HepG2 (cell line): Measurements from ENCODE around the gene NDOR1. TPM values are rescaled to one million over a fixed set of nuclear protein-coding genes. Genes with fewer than 3 reads are reported as not detected.

Experiments used
- ERF ChIP-seq: IDR thresholded peaks from 2 replicates; pipeline ENCODE4 v1.6.1; 2018; ENCODE audit warnings: missing biosample characterization, missing genetic modification reagents
- HNF4G ChIP-seq, 2 experiments: sonication (generic) in 1 of 2; formaldehyde crosslinking in 1 of 2; IDR thresholded peaks; 2 replicates each; pipeline versions ENCODE4 v1.4.0 to v1.6.1; 2011 to 2020; ENCODE audit warnings: borderline replicate concordance in 2 of 2, low read depth in 2 of 2, mild to moderate bottlenecking in 2 of 2, low read length in 1 of 2, missing genetic modification reagents in 1 of 2, moderate library complexity in 1 of 2
- HNRNPK ChIP-seq: fragments of 200-400 bp; formaldehyde crosslinking; IDR thresholded peaks from 2 replicates; pipeline ENCODE4 v1.6.1; 2018; ENCODE audit warnings: low read length, low read depth, moderate library complexity, mild to moderate bottlenecking; ENCODE audit not compliant: poor library complexity, severe bottlenecking
- MTA3 ChIP-seq: sonication (generic); formaldehyde crosslinking; IDR thresholded peaks from 2 replicates; pipeline ENCODE4 v1.4.0; 2020; ENCODE audit warnings: missing genetic modification reagents
- ONECUT2 ChIP-seq: sonication (generic); formaldehyde crosslinking; IDR thresholded peaks from 2 replicates; pipeline ENCODE4 v1.4.0; 2020; ENCODE audit warnings: missing genetic modification reagents
- PAX8 ChIP-seq: sonication (generic); formaldehyde crosslinking; IDR thresholded peaks from 2 replicates; pipeline ENCODE4 v1.8.0; 2022; ENCODE audit warnings: mild to moderate bottlenecking, missing genetic modification reagents, borderline replicate concordance
- RCOR2 ChIP-seq: IDR thresholded peaks from 2 replicates; pipeline ENCODE4 v1.6.1; 2016; ENCODE audit warnings: missing biosample characterization, missing genetic modification reagents
- ZBTB7A ChIP-seq: sonication (generic); formaldehyde crosslinking; IDR thresholded peaks from 2 replicates; pipeline ENCODE4 v1.8.0; 2022; ENCODE audit warnings: mild to moderate bottlenecking, missing genetic modification reagents
- ZNF121 ChIP-seq: sonication (generic); formaldehyde crosslinking; IDR thresholded peaks from 2 replicates; pipeline ENCODE4 v1.5.0; 2020; ENCODE audit warnings: mild to moderate bottlenecking, missing genetic modification reagents
- ZNF138 ChIP-seq: sonication (generic); formaldehyde crosslinking; IDR thresholded peaks from 2 replicates; pipeline ENCODE4 v1.5.0; 2020; ENCODE audit warnings: mild to moderate bottlenecking, low read depth, missing genetic modification reagents
- ZNF263 ChIP-seq: sonication (generic); formaldehyde crosslinking; IDR thresholded peaks from 2 replicates; pipeline ENCODE4 v1.4.0; 2020; ENCODE audit warnings: missing genetic modification reagents
- ZNF451 ChIP-seq: sonication (generic); formaldehyde crosslinking; IDR thresholded peaks from 2 replicates; pipeline ENCODE4 v1.5.0; 2020; ENCODE audit warnings: mild to moderate bottlenecking, missing genetic modification reagents
- ZNF552 ChIP-seq: sonication (generic); formaldehyde crosslinking; IDR thresholded peaks from 2 replicates; pipeline ENCODE4 v1.9.0; 2022; ENCODE audit warnings: missing genetic modification reagents, mild to moderate bottlenecking, borderline replicate concordance
- ZSCAN20 ChIP-seq: sonication (generic); formaldehyde crosslinking; IDR thresholded peaks from 2 replicates; pipeline ENCODE4 v1.4.0; 2020; ENCODE audit warnings: missing genetic modification reagents, mild to moderate bottlenecking, borderline replicate concordance
- polyA plus RNA-seq, 8 experiments: library from polyadenylated mRNA; depleted of rRNA in 3 of 8; stranded (reverse) in 7 of 8; unstranded in 1 of 8; fragments of >200 nt; fragmentation: Illumina TruSeq in 4 of 8; extraction: Trizol in 4 of 8; gene quantifications; 2 replicates each; pipeline versions ENCODE4 v1.2.1 to v1.2.3, GENCODE V29; 2011 to 2016; ENCODE audit warnings: low read depth in 4 of 8, missing spikeins in 1 of 8, mixed read lengths in 1 of 8; ENCODE audit not compliant: insufficient read depth in 1 of 8
- total RNA-seq, 5 experiments: library from RNA; depleted of rRNA; stranded (reverse); fragments of >200 nt; fragmentation: Illumina TruSeq; extraction: Trizol; gene quantifications; 2 replicates each; pipeline ENCODE4 v1.2.3, GENCODE V29; 2016; ENCODE audit warnings: low read depth in 1 of 5
- TF ChIP-seq, protein P1 (sequence below): sonication (generic); formaldehyde crosslinking; IDR thresholded peaks from 2 replicates; pipeline ENCODE4 v1.5.0; 2020; ENCODE audit warnings: missing genetic modification reagents
- TF ChIP-seq, protein P2 (sequence below): sonication (generic); formaldehyde crosslinking; IDR thresholded peaks from 2 replicates; pipeline ENCODE4 v1.5.1; 2020; ENCODE audit warnings: mild to moderate bottlenecking, moderate library complexity, missing genetic modification reagents
- TF ChIP-seq, protein P3 (sequence below): IDR thresholded peaks from 2 replicates; pipeline ENCODE4 v1.6.1; 2016; ENCODE audit warnings: missing compliant biosample characterization, missing genetic modification reagents, borderline replicate concordance
- TF ChIP-seq, protein P4 (sequence below): sonication (generic); formaldehyde crosslinking; IDR thresholded peaks from 2 replicates; pipeline ENCODE4 v1.5.0; 2020; ENCODE audit warnings: missing genetic modification reagents, mild to moderate bottlenecking, borderline replicate concordance
- TF ChIP-seq, protein P5 (sequence below): sonication (generic); formaldehyde crosslinking; IDR thresholded peaks from 2 replicates; pipeline ENCODE4 v1.5.1; 2020; ENCODE audit warnings: mild to moderate bottlenecking, missing genetic modification reagents, borderline replicate concordance

NDOR1 gene
- total and polyA plus RNA-seq, 2 of the 13 experiments (the other 11 are each of a cell fraction or from before 2014, with no cell fraction given), result 3.6 to 8.7 TPM

DNA sequence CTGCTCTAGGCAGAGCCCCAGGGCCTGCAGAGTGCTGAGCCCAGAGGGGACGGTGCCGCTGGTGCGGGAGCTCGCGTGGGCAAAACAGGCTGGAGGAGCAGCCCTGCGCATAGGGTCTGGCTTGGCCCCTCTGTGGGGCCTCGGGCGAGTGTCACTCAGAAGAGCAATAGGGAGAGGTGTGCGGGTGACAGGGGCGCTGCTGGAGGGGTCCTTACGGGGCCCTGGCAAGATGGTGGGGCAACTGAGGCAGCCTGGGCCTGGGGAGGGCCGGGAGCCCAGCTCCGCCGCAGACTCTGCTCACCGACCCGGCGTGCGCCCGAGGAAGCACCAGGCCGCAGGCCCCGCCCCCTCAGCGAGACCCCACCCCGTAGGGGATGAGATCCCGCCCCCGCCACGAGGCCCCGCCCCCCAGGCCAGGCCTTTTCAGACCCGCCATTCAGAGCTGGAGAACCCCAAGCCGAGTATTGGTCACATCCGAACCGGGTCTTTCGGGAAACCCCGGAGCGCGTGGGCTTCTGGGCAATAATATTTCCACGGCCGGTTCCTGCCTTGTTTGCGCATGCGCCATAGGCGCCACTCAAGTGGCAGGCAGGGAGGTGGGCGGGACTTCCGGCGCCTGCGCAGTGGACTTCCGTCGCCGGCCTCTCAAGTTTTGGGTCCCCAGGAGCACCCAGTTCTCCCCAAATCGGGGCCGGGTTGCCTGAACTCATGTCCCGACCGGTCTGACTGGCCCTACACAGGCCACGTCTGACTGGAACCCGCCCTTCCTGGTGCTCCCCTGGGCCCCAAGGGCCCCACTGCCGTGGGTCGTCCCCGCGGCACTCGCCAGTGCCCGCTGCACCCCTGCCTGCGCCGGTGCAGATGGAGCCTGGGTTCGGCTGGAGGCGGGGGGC, 17.8 kb downstream of the NDOR1 start (continued):
- TF ChIP-seq, protein P1, sequence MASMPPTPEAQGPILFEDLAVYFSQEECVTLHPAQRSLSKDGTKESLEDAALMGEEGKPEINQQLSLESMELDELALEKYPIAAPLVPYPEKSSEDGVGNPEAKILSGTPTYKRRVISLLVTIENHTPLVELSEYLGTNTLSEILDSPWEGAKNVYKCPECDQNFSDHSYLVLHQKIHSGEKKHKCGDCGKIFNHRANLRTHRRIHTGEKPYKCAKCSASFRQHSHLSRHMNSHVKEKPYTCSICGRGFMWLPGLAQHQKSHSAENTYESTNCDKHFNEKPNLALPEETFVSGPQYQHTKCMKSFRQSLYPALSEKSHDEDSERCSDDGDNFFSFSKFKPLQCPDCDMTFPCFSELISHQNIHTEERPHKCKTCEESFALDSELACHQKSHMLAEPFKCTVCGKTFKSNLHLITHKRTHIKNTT, result no peak
- TF ChIP-seq, protein P2, sequence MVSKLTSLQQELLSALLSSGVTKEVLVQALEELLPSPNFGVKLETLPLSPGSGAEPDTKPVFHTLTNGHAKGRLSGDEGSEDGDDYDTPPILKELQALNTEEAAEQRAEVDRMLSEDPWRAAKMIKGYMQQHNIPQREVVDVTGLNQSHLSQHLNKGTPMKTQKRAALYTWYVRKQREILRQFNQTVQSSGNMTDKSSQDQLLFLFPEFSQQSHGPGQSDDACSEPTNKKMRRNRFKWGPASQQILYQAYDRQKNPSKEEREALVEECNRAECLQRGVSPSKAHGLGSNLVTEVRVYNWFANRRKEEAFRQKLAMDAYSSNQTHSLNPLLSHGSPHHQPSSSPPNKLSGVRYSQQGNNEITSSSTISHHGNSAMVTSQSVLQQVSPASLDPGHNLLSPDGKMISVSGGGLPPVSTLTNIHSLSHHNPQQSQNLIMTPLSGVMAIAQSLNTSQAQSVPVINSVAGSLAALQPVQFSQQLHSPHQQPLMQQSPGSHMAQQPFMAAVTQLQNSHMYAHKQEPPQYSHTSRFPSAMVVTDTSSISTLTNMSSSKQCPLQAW (CRISPR knock-in tag), result peak; percentile 7
- TF ChIP-seq, protein P3, sequence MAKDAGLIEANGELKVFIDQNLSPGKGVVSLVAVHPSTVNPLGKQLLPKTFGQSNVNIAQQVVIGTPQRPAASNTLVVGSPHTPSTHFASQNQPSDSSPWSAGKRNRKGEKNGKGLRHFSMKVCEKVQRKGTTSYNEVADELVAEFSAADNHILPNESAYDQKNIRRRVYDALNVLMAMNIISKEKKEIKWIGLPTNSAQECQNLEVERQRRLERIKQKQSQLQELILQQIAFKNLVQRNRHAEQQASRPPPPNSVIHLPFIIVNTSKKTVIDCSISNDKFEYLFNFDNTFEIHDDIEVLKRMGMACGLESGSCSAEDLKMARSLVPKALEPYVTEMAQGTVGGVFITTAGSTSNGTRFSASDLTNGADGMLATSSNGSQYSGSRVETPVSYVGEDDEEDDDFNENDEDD (CRISPR knock-in tag), result no peak
- TF ChIP-seq ZNF121, result no peak
- TF ChIP-seq ZNF552, result no peak
- TF ChIP-seq ZSCAN20 (CRISPR knock-in tag), result no peak
- TF ChIP-seq RCOR2 (CRISPR knock-in tag), result no peak
- TF ChIP-seq, protein P4, sequence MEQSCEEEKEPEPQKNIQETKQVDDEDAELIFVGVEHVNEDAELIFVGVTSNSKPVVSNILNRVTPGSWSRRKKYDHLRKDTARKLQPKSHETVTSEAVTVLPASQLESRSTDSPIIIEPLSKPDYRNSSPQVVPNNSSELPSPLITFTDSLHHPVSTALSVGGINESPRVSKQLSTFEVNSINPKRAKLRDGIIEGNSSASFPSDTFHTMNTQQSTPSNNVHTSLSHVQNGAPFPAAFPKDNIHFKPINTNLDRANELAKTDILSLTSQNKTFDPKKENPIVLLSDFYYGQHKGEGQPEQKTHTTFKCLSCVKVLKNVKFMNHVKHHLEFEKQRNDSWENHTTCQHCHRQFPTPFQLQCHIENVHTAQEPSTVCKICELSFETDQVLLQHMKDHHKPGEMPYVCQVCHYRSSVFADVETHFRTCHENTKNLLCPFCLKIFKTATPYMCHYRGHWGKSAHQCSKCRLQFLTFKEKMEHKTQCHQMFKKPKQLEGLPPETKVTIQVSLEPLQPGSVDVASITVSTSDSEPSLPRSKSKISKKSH, result no peak
- TF ChIP-seq ZNF263, result peak; percentile 11; the same call in 1 of the 2 replicates
- no peak for TF ChIP-seq ZNF138 (CRISPR knock-in tag)
- TF ChIP-seq ZNF451 (CRISPR knock-in tag), result no peak
- TF ChIP-seq, protein P5, sequence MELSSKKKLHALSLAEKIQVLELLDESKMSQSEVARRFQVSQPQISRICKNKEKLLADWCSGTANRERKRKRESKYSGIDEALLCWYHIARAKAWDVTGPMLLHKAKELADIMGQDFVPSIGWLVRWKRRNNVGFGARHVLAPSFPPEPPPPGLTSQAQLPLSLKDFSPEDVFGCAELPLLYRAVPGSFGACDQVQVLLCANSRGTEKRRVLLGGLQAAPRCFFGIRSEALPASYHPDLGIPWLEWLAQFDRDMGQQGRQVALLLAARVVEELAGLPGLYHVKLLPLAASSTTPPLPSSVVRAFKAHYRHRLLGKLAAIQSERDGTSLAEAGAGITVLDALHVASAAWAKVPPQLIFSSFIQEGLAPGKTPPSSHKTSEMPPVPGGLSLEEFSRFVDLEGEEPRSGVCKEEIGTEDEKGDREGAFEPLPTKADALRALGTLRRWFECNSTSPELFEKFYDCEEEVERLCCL (CRISPR knock-in tag), result no peak
- TF ChIP-seq ONECUT2 (CRISPR knock-in tag), result no peak
- no peak for TF ChIP-seq MTA3 (CRISPR knock-in tag)
- TF ChIP-seq ERF (CRISPR knock-in tag), result no peak
- TF ChIP-seq HNRNPK, result no peak
- TF ChIP-seq HNF4G (IDR thresholded peaks at IDR 0.05; ENCODE audit: borderline replicate concordance, low read depth, low read length), result no peak
- no peak for TF ChIP-seq HNF4G (CRISPR knock-in tag; IDR thresholded peaks at IDR 0.05; ENCODE audit: borderline replicate concordance, low read depth)
- TF ChIP-seq PAX8 (CRISPR knock-in tag), result no peak
- TF ChIP-seq ZBTB7A (CRISPR knock-in tag), result no peak
